HL-60/S4 (cell line): ENCODE results near the gene MAT2A.
"Not testable (repeated sequence)": the region's sequence is repeated elsewhere in the genome, so short reads cannot be mapped to it uniquely, and the experiment has no call there.

Experiments
- in situ Hi-C: fragments of 300-500 bp; cut with MboI; formaldehyde crosslinking; loops from 2 replicates; pipeline ENCODE4 v1.14.3; 2022; ENCODE audit warnings: low sequenced_read_pairs

The MAT2A gene

GRCh38 chr2:85523903-85524335 is 15.0 kb upstream of the MAT2A start:
- in situ Hi-C loops, result no loop called here

GRCh38 chr2:85524336-85524908 is 14.5 kb upstream of the MAT2A start:
- in situ Hi-C loops, result no loop called here

GRCh38 chr2:85525029-85525428 is 13.9 kb upstream of the MAT2A start:
- in situ Hi-C loops, result no loop called here

GRCh38 chr2:85525567-85525966 is 13.4 kb upstream of the MAT2A start:
- in situ Hi-C loops, result no loop called here

DNA sequence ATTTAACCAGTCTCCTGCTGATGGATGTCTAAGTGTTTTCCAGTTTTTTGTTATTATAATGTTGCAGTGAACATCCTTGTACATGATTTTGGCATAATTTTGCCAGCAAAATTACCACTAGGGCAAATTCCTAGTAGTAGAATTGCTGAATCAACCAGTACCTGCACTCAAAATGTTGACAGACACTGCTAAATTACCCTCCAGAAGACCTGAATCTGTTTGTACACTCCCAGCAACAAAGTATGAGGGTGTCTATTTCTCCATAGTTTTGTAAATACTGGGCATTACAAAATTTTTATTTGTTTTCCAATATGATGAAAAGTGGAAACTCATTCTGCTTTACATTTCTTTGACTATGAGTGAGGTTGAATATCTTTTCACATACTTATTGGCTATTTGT is 11.2 kb upstream of the MAT2A start:
- in situ Hi-C loops, result no loop called here

GRCh38 chr2:85528355-85528754 is 10.6 kb upstream of the MAT2A start:
- in situ Hi-C loops, result no loop called here

DNA sequence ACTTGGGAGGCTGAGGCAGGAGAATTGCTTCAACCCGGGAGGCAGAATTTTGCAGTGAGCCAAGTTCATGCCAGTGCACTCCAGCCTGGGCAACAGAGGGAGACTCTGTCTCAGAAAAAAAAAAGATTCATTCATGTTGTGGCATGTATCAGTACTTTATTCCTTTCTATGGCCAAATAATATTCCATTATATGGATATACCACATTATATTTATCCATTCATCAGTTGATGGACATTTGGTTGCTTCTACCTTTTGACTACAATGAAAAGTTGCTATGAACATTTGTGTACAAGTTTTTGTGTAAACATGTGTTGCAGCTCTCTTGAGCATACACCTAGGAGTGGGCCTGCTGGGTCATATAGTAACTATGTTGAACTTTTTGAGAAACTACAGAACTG is 9.2 kb upstream of the MAT2A start:
- in situ Hi-C loops, result no loop called here

DNA sequence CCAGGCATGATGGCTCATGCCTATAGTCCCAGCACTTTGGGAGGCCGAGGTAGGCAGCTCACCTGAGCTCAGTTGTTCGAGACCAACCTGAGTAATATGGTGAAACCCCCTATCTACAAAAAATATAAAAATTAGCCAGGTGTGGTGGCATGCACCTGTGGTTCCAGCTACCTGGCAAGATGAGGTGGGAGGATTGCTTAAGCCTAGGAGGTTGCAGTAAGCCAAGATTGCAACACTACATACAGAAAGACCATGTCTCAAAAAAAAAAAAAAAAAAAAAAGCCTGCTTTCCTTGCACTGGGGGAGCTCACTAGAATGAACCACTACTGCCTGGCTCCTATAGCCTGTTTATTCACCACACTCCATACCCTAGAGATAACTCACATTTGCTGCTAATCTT is 7.4 kb upstream of the MAT2A start:
- in situ Hi-C loops, result no loop called here

DNA sequence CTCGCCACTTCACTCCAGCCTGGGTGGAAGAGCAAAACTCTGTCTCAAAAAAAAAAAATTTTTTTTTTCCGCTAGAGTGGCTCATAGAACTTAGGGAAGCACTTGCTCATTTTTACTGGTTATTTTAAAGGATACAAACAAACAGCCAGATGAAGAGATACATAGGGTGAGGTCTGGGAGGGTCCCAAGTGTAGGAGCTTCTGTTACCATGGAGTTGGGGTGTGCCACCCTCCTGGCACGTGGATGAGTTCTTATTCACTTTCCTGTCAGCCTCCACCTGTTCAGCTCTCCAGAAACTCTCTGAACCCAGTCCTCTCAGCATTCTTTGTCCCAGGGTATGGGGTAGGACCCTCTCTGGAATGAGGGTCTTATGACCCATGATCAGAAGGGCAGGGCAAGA is 4.9 kb upstream of the MAT2A start:
- in situ Hi-C loops, result no loop called here

GRCh38 chr2:85534881-85535280 is 4.1 kb upstream of the MAT2A start:
- in situ Hi-C loops, result no loop called here

DNA sequence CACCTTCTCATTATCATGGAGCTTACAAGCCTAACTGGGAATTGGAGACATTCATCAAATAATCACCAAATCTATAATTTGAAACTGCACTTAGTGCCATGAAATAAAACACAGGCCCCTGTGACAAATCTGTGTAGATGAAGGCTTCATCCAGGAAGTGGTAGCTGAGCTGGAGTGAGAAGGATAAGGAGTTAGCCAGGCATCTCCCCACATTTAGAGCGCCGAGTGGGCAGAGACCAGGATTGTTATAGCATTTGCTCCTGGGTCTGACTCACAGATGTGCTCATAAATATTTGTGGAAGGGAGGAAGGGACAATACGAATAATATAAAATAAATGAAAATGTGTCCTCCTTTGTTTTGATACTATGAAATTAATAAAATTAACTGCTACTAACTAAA is 2.5 kb upstream of the MAT2A start:
- in situ Hi-C loops, result no loop called here

DNA sequence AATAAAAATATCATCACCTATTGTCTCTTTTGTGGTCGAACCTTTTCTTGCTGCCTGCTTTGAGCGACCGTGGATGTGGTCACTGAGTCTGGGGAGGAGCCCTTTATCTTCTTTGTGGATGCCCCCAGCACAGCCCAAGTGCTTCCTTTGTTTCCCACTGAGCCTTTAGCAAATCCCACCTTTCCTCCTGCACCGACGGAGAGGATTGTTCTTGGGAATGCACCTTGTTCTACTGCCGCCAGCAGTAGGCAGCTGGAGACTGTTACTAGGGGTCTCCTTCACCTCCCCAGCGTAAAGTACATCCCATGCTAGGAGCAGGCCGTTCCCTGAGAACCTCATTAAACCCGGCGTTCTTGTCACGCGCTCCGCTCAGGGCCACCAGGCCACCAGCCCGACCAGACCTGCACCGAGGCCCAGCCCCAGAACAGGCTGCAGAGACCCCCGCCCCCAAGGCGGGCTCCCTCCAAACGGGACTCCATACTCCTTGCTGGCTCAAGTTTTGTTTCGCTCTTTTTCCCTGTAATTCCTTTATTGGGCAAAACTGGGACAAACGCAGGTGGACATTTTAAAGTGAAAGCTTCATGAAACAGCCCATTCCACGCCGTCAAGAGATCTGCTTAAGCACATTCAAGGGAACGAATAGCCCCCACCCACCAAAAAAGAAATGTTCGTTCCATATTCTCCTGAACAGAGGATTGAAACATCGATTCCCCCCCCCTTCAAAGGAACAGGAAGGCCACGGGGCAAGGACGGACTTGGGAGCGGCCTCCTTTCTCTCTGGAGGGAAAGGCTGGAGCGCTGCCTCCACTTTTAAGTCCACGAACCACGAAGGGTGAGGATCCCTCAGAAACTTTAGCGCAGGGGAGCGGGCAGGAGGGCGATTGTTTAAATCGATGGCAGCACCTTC is 1.1 kb upstream of the MAT2A start:
- in situ Hi-C loops, result no loop called here

- in situ Hi-C loops, result no loop called here
Observed at GRCh38 chr2:85539361-85540132, 579 bp downstream of the MAT2A start.

- in situ Hi-C loops, result no loop called here
Observed at GRCh38 chr2:85540133-85540648, 1.2 kb downstream of the MAT2A start.

GRCh38 chr2:85541262-85541661 is 2.3 kb downstream of the MAT2A start:
- in situ Hi-C loops, result no loop called here

- in situ Hi-C loops, result no loop called here
Observed at GRCh38 chr2:85541753-85542457, 2.9 kb downstream of the MAT2A start.

DNA sequence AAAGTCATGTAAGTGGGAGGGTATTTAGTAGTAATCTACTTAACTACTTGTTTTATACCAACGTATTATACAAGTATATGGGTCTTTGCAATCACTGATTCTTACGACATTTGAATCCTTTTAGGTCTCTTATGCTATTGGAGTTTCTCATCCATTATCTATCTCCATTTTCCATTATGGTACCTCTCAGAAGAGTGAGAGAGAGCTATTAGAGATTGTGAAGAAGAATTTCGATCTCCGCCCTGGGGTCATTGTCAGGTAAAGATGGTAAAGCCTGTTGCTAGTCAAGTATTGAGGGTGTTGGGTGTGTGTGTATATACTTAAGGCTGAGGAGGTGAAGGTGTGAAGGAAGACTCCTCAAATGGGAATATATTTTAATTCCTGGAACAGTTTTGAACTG is 3.8 kb downstream of the MAT2A start:
- in situ Hi-C loops, result no loop called here

DNA sequence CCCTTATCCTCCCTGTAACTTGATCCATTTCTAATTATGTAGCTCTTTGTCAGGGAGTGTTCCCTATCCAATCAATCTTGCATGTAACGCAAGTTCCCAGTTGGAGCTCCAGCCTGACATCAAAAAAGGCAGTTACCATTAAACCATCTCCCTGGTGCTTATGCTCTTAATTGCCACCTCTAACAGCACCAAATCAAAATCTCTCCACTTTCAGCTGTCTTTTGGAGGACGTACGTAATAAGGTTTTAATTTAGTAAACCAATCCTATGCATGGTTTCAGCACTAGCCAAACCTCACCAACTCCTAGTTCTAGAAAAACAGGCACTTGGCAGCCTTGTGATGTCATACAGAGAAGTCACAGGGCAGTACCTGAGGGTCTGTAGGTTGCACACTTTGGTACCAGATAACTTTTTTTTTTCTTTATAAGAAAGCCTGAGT is 5.3 kb downstream of the MAT2A start:
- in situ Hi-C loops, result not testable (repeated sequence)

DNA sequence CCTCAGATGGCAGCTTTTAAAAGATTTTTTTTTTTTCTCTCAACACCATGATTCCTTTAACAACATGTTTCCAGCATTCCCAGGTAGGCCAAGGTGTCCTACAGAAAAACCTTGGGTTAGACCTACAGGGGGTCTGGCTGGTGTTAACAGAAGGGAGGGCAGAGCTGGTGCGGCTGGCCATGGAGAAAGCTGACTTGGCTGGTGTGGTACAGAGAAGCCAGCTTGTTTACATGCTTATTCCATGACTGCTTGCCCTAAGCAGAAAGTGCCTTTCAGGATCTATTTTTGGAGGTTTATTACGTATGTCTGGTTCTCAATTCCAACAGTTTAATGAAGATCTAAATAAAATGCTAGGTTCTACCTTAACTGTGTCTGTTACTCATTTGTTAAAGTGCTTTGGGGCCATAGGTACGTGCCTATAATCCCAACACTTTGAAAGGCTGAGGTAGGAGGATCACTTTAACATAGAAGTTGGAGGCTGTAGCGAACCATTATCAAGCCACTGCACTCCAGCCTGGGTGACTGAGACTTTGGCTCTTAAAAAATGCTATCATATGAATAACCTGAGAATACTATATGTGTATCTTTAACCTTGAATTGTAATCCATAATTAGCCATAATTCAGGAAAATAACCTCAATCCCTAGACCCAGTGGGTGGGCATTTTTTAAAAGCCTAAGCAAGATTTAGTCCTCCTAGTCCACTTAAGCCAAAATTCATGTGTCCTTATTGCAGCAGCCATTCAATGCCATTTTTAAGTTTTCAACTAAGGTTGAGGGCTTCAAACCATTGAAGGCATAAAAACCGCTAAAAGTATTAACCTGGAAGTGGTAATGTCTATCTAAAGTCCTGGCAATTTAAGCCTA is 6.2 kb downstream of the MAT2A start:
- in situ Hi-C loops, result not testable (repeated sequence)

DNA sequence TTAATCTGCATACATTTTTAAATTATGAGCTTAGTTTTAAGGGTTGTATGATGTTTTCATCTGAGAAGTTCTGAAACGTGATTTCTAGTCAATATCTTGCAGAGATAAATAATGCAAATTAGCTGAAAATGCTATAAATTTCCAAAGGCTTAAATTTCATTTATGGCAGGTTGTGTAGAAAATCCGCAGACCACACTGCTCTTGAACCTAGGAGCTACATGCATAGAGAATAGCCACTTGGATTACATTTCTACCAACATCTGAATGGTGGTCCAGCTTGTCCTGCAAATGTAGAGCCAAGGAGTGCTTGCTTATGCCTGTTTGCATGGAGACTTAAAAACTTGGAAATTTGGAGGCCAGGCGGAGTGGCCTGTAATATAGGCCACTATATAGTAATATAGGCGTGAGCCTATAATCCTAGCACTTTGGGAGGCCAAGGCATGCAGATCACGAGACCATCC is 6.8 kb downstream of the MAT2A start:
- in situ Hi-C loops, result no loop called here
